Activated T-cell treated with anti-CD3 and anti-CD28 coated beads for 4 hours (primary cell): ENCODE data around the gene SPATS2L.

Source experiments
- DNase-seq: peaks from one replicate; pipeline ENCODE4 v3.0.0-alpha.2; 2020

Gene SPATS2L

DNA sequence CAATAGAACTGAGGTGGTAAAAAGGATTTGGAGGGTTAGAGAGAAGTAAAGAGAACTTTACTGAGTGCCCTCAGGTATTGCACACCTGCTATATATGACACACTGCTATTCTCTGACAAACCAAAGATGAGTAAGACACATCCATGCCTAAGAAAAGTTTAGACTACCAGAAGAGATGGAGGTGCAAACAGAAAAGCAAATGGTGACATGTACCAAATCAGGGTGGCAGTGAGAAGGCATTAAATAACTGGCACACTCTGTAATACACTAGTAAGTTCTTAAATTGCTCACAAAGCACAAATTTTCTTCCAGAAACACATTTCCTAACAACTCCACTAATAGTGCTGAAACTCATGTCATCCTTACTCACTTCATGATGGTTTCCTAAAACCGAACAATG lies 114.8 kb downstream of the SPATS2L start:
- DNase-seq, result no peak

DNA sequence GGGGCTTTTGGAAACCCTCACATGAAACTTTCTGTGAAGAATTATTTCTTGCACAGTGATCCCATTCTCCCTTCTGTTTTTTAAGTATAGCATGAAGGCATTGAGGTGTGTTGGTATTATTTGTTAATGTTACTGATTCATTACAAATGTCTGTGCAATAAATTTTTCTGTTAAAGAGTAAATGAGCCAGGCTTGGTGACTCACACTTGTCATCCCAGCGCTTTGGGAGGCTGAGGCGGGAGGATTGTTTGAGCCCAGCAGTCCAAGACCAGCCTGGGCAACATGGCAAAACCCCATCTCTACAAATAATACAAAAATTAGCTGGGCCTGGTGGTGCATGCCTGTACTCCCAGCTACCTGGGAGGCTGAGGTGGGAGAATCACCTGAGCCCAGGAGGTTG lies 115.6 kb downstream of the SPATS2L start:
- no peak for DNase-seq

DNA sequence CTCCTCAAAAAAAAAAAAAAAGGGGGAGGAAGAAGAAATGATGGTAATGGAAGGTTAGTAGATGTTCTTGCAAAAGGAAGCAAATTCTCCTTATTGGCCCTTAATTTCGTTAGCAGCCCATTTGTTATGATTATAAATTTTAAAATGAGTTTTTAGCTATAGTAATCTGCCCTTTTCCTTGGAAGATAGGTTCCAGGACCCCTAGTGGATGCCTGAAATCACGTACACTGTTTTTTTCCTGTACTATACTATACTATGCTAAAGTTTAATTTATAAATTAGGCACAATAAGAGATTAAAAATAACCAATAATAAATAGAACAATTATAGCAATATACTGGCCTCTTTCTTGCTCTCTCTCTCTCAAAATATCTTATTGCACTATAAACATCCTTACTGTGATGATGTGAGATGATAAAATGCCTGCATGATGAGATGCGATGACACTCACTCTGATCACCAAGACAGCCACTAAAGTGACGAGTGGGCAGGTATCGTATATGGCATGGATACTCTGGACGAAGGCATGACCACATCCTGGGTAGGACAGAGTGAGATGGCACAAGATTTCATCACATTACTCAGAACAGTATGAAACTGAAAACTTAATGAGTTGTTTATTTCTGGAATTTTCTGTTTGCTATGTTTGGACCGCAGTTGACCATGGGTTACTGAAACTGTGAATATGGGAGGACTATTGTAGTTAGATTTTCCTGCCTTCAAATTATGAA lies 116.2 kb downstream of the SPATS2L start:
- DNase-seq, result no peak

DNA sequence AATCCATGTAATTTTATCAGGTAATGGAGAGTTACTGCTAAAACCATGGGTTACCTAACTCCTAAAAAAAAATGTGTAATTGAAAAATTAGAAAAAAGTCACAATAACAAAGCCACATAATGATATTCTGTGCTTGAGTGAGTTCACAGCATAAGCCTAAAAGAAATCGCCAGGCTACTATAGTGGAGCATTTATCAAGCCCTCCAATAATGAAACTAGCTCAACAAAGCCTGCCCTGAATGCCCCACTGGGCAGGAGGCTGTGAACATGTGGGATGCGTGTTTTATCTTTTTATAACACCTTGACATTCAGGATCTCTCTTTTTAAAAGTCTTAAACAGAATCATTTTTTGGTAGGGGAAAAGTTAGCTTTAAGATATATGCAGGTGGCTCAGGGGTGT lies 117.0 kb downstream of the SPATS2L start:
- no peak for DNase-seq

DNA sequence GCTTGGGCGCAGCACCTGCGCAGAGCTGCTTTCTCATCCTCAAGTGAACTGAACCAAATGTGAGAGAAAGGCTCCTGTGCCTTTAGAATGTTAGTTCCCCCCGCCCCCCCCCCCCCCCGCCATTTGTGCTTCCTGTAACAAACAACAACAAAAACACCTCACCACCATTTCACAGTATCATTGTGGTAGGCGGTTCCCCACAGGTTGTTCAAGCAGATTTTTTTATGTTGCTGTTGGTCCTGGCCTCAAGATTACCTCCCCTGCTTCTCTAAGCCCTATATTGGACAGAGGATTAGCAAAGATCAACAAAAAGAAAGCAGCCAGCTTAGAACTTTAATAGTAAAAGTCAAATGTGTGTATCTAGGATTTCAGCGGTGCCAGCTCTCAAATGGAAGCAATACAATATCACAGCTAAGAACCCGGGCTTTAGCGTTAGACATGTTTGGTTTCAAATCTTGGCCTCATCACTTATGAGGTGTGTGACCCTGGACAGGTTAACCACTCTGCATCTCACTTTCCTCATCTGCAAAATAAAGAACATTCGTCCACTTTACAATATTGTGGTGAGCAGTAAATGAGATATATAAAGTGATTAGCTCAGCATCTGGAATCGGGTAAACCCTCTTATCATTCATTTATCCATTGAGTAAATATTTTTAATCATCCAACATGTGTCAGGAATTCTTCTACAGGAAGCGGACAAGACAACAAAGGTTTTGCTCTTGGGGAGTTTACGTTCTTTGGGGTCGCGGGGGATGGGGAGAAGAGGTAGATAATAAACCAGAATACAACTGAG lies 118.7 kb downstream of the SPATS2L start:
- DNase-seq, result no peak

DNA sequence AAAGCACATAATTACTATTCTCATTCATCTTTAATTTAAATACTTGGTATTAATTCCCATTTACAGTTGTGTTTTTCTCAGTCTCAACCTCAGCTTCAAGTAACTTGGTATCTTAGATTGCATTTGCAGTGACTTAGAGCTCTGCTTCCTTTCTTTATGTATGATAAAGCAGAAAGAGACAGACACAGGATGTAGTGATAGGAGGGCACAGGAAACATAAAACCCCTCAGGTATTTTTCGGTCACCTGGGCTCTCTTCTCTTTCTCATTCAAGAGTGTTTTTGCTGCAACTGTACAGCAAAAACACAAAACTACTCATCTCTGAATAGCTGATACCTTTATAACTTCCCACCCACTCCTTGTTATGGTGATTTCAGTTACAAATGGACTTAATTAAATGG lies 120.3 kb downstream of the SPATS2L start:
- no peak for DNase-seq

DNA sequence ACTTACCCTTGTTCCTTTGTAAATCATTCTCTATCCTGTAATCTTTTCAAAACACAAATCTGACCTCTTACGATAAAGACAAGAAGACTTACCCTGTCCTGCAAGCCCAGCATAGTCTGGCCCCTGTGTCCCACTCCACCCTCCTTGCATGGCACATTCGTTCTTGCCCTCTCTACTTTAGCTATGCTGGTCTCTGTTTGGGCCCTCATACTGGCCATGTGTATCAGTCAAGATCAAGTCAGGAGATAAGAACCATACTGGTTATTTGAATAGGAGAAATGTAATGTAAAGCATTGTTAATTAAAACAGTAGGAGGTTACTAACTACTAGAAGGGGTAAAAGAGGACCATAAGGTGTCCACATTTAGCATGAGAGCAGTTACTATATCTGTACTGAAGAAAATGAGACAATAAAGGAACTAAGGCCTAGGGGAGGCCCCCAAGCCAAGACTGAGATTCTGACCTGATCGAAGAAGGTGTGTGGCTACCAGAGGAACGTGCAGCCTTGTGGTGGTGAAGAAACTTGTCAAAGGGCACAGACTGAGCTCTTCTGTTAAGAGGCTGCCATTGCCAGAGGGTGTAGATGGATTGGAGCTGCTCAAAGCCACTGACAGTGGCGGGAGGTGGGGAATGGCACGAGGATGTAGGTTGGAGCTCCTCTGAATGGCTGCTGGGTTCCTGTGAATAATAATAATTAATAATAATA lies 122.6 kb downstream of the SPATS2L start:
- DNase-seq, result no peak

DNA sequence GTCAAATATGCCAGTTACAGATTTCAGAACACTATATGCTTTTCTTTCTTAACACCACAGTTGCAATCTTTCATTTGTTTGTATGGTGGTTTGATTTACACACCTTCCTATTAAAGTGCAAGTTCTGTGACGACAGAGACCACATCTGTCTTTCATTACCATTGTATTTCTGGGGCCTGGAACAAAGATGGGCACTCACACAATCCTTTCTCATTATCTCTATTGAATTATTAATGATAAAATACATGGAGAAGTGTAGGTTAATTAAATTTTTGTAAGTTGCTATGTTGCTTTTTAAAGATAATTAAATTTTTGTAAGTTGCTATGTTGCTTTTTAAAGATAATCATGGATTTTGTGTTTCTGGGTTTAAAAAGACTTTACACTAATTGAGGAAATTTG lies 123.5 kb downstream of the SPATS2L start:
- no peak for DNase-seq

DNA sequence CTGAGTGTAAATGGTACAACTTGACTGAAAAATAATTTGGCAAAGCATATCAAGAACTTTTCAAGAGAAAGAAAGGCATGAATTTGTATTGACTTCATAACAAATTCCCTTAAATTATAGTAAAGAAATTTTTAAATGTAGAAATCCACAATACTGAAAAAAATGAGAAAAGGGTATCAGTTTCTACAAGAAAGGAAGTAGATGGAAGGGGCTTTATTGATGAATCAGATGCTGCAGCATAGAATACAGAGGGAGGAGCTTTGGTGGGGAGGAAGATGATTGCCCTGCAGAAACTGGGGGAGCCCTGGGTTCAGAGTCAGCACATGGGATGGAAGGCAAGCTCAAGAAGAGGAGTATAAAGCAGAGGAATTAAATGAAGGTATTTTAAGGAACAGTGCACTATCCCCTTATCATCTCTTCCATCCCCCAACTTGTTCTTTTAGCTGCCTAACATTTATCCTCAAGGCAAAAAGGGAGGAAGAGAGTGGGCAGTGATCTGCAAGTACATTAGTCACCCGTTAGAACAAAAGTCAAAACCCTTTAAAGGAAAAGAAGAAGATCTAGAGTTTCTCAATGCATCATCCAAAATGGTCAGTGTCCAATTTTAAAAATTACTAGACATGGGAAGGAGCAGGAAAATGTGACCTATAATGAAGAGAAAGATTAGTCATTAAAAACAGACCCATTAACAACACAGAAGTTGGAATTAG lies 125.7 kb downstream of the SPATS2L start:
- no peak for DNase-seq

DNA sequence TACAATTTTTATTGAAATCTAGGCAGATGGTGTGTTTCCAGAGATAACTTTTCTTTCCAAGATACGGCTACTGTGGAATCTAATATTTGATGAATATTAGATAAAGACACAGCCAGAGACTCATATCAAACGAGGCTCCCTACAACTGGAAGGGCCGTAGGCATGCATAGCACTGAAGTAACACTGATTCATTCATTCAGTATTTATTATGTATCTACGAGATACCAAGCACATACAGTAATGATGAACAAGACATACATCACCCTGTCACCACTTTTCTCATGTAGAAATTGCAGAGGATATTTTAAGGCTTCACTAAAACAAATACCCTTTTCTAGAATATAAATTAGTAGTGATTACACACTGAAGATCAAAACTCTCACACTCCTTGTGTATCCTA lies 128.9 kb downstream of the SPATS2L start:
- no peak for DNase-seq

DNA sequence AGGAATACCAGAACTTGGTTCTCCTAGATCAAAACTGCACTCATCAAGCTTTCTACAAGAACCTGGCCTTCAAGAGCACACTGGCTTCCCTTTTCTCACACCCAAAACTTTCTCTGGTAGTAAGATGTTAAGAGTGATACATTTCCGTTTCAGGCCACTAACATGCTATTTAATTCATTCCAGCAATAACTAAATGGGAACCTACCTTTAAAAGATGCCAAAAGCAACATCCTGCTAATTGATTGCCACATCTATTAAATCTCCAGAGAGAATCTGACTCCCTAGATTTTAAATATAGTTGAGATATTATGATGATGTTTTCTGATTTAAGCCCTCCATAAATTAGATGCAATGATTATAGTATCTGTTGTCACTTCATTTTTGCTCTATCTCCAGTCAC lies 131.8 kb downstream of the SPATS2L start:
- no peak for DNase-seq

DNA sequence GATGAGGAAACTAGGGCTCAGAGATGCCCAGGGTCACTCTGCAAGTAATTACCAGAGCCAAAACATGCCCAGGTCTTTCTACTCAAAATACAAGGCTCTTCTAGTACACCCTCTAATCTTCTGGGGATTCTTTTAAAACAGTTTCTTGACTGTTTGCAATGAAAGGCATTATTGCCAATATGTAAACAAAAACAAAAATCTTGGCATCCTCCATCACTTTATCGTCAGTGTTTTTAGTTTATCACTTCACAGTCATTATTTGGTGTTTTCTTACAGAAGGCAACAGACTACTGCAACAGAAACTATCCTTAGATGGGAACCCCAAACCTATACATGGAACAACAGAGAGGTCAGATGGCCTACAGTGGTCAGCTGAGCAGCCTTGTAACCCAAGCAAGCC lies 132.4 kb downstream of the SPATS2L start:
- DNase-seq, result no peak

DNA sequence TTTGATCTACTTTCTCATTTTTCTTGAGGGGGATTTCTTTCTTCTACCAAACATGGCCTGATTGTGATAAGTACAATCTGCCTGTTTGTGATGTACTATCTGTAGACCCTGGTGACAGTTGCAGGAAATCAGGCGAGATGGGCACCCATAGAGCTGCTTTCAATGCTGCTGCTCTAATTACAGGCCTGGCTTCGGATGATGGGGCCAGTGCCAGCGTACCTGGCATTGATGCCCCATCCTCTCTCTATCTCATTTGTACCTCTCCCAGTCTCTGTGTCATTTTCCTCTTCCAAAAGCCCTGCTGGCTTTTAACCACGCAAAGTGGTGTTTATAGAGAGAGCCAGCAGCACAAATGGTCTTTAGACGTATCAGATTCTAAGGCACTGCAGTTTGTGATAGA lies 133.5 kb downstream of the SPATS2L start:
- DNase-seq, result no peak

DNA sequence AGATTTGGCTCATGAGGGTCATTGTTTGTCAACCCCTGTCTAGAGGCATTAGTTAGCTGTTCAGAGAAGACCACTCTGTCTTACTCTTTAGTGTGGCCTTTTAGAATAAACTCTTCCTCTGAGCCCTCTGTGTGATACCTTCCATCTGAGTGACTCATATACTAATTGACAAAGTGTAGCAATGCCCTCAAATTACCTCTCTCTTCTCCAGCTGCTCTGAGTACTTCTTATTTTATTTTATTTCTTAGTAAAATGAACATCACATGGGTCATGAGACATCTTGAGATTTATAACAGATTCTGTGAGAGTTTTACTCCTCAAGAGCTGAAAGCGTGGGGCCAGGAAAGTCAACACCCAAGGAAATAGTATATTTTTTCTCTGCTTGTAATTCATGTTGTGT lies 136.0 kb downstream of the SPATS2L start:
- DNase-seq, result no peak

DNA sequence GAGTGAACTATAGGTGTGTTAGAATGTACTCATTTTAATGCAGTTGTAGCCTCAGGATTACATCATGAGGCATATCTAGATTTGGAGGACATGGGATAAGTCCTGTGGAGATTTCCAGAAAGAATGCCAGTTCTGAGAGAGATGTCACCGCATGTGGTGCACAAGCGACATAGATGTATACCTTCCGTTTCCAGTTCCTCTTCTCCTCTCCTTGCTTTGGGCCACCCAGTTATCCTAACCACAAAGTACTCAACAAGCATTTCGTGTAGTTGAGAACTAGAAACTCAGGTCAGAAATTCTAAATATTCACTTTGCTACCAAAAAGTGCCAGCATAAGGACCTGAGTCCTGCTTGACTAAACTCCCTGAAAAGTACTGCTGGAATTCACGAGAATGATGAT lies 136.9 kb downstream of the SPATS2L start:
- no peak for DNase-seq

DNA sequence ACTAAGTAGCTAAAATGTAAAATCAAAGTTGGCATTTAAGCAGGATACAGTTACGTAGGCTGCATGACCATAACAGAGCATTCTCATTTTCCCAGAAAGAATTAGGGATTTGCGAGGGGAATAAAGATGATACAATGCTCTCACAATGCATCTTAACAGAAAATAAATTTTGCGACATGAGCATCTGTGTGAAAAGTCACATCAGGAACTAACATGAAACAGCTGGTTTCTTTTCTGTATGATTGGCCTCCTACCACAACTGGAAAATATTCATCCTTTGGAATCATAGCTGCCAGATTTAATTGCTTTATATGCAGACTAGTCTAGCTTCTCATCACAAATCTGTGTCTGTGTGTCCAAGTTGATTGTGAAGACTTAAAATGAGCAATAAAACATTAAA lies 137.4 kb downstream of the SPATS2L start:
- no peak for DNase-seq

DNA sequence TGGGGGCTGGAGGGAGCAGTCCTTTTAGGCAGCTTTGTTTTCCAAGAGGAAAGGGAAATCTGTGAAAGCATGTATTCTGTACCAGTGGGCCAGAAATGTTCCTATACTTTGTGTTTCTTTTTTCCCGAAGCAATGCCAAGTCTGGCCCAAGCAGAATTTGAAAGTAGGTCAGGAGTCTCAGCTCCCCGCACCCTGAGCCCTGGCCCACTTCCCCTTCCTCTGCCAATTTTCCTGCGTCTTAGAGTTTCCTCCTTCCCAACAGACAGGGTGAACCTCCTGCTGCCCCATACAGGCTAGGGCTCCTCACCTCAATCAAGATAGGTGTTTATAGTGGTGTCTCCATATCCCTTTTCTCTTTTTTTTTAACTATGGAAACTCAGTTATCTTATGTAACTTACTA lies 138.0 kb downstream of the SPATS2L start:
- no peak for DNase-seq

DNA sequence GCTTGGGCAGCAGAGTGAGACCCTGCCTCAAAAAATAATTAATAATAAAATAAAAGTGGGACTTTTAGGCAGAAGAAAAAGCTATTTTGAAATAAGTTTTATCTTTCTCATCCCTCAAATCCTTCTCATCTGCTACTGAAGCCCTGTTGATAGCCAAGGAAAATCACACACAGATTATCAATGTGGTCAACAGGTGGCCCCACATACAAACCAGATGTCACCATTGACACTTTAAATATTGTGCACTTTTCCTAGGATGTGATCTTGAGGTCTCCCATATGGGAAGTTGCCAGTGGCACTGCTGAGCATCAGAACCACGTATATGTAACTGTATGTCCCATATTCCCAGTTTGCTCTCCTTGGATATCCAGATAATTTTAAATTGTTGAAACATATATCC lies 138.8 kb downstream of the SPATS2L start:
- DNase-seq, result no peak

DNA sequence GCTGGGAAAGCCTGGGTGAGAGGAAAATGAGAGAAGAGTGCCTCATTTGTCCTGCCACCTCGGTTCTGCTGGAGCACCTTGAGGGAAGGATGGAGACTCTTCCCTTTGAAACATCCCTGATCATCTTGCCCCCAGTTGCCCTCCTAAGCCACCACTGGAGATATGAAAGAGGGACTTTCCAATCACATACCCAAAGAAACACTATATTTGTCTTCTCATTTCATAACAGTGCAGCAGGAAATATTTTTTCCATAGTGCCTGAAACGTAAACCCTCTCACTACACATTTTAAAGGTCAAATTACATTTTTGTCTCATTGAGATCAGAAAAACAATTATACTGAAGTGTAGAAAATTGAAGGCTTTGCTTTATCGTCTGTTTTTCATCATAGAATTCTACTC lies 140.1 kb downstream of the SPATS2L start:
- no peak for DNase-seq

DNA sequence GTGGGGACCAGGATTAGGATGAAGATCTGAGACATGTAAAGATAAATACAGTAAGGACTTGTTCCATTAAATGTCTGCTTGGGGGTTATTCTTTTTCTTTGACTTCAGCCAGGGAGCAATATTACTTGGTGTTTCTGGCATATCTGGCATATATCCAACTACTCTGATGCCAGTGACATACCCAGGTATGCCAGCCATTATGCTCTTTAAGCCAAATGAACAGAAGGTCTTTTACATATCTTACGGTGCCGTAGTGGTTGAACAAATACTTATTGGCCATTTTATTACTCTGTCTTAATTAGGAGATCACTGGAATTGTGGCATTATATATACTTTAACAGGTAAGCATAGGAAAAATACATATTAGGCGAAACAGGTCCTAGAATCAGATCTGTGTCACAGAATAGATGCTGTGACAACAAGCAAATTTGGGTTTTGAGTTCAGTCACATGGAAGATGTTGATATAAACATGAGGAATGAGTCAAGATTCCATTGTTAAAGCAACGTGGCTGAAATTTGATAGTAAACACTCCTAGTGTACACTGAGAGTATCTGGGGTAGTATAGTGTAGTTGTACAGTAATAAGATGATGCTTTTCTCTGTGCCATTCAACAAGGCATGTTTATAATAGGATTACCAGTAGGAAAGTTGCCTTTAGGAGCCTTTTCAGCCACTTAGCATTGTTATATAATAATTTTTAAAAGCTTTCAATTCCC lies 140.8 kb downstream of the SPATS2L start:
- DNase-seq, result no peak

DNA sequence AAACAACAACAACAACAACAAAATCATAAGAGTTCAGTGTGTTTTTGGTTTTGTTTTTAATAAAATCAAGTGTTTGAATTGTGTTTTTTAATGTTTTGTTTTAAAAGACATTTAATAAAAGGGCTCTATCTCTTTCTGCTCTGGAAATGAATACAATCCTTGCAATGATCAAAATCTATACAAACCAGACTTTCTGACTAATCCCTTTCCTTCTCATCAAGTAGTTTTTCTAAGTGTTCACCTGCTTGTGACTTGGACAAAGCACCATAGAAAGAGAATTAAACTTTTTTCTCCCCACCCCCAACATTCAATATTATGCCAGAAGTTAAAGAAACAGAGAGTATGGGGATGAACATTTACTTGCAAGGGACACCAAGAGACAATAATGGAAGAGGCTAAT lies 142.0 kb downstream of the SPATS2L start:
- no peak for DNase-seq

DNA sequence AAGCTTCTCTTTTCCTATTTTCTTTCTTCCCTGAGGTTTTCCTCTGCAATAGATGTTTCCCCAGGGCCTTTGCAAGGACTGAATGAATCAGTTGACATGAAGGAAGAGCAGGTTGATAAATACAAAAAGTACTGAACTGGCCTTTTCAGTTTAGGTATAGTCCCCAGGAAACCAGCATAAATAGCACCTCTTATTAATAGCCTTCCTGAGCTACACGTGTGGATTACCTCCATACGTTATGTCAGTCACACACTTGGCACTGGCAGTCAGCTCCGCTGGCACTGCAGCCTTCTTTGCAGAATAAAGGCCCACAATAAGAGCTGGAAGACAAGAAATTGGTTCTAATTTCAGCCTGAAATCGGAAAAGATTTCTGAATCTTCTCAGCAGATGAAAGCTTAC lies 142.7 kb downstream of the SPATS2L start:
- DNase-seq, result no peak

DNA sequence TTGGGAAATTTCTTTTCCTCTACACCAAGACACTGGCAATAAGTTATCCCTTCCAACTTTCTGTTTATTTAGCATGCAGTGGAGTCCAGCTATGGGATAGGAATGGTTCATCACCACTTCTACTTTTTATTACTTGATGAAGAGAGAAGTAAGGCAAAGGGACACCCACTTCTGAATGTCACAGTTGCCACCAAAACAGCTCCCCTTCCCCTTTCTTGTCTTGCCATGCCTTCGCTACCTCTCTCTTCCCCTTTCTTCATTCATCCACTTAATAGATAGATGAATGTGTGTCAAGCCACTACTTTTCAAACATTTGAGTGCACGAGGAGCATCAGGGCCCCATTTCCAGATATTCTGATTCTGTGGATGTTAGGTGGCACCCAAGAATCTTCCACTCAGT lies 143.8 kb downstream of the SPATS2L start:
- no peak for DNase-seq
